ENCODE data around the gene UMAD1.

GRCh38 chr7:7732621-7733281 is 92.2 kb downstream of the UMAD1 start:
- TF ChIP-seq POLR2A (IDR thresholded peaks at IDR 0.05) (no peak), EP300 (IDR thresholded peaks at IDR 0.05) (no peak)

Data from sigmoid colon (tissue), 4 donors.